HepG2 (cell line): ENCODE measurements around the gene MTA1. TPM values are rescaled to one million over a fixed set of nuclear protein-coding genes. Genes with fewer than 3 reads are reported as not detected.

Experiments used
- ELF1 ChIP-seq: sonication (generic); formaldehyde crosslinking; IDR thresholded peaks from 2 replicates; pipeline ENCODE4 v1.4.0; 2020; ENCODE audit warnings: missing genetic modification reagents
- FLYWCH1 ChIP-seq: sonication (generic); formaldehyde crosslinking; IDR thresholded peaks from 2 replicates; pipeline ENCODE4 v1.8.1; 2023; ENCODE audit warnings: mild to moderate bottlenecking, missing genetic modification reagents
- FOXK1 ChIP-seq: sonication (generic); formaldehyde crosslinking; IDR thresholded peaks from 2 replicates; pipeline ENCODE4 v1.4.0; 2020; ENCODE audit warnings: low read depth, missing genetic modification reagents, borderline replicate concordance
- FOXK2 ChIP-seq: fragments of 450-650 bp; IDR thresholded peaks from 2 replicates; pipeline ENCODE4 v1.6.1; 2016
- HNF4G ChIP-seq, 2 experiments: sonication (generic) in 1 of 2; formaldehyde crosslinking in 1 of 2; IDR thresholded peaks; 2 replicates each; pipeline versions ENCODE4 v1.4.0 to v1.6.1; 2011 to 2020; ENCODE audit warnings: borderline replicate concordance in 2 of 2, low read depth in 2 of 2, mild to moderate bottlenecking in 2 of 2, low read length in 1 of 2, missing genetic modification reagents in 1 of 2, moderate library complexity in 1 of 2
- JUND ChIP-seq: sonication (generic); formaldehyde crosslinking; IDR thresholded peaks from 2 replicates; pipeline ENCODE4 v1.8.0; 2022; ENCODE audit warnings: mild to moderate bottlenecking, missing genetic modification reagents
- KLF11 ChIP-seq: IDR thresholded peaks from 2 replicates; pipeline ENCODE4 v1.6.1; 2016; ENCODE audit warnings: missing compliant biosample characterization
- MEF2D ChIP-seq: sonication (generic); formaldehyde crosslinking; IDR thresholded peaks from 2 replicates; pipeline ENCODE4 v1.5.1; 2020; ENCODE audit warnings: mild to moderate bottlenecking, missing genetic modification reagents
- MIER2 ChIP-seq: IDR thresholded peaks from 2 replicates; pipeline ENCODE4 v1.6.1; 2016; ENCODE audit warnings: missing biosample characterization, missing genetic modification reagents
- NCOA5 ChIP-seq: sonication (generic); formaldehyde crosslinking; IDR thresholded peaks from 2 replicates; pipeline ENCODE4 v1.4.0; 2020; ENCODE audit warnings: missing genetic modification reagents
- REPIN1 ChIP-seq: sonication (generic); formaldehyde crosslinking; IDR thresholded peaks from 2 replicates; pipeline ENCODE4 v1.8.0; 2022; ENCODE audit warnings: missing genetic modification reagents, low read depth, mild to moderate bottlenecking, borderline replicate concordance
- SALL1 ChIP-seq: sonication (generic); formaldehyde crosslinking; IDR thresholded peaks from 2 replicates; pipeline ENCODE4 v1.8.0; 2022; ENCODE audit warnings: mild to moderate bottlenecking, missing genetic modification reagents
- SIN3B ChIP-seq: fragments of 150-350 bp; IDR thresholded peaks from 2 replicates; pipeline ENCODE4 v1.6.1; 2014; ENCODE audit warnings: low read length
- SNRNP70 ChIP-seq: fragments of 200-400 bp; formaldehyde crosslinking; IDR thresholded peaks from 2 replicates; pipeline ENCODE4 v1.6.1; 2017; ENCODE audit warnings: mild to moderate bottlenecking, low read depth, low read length, moderate library complexity
- SRY ChIP-seq: sonication (generic); formaldehyde crosslinking; IDR thresholded peaks from 2 replicates; pipeline ENCODE4 v1.8.0; 2022; ENCODE audit warnings: mild to moderate bottlenecking, missing genetic modification reagents
- ZFY ChIP-seq: sonication (generic); formaldehyde crosslinking; IDR thresholded peaks from 2 replicates; pipeline ENCODE4 v1.4.0; 2020; ENCODE audit warnings: missing genetic modification reagents
- ZNF234 ChIP-seq: sonication (generic); formaldehyde crosslinking; conservative IDR thresholded peaks from 2 replicates; pipeline ENCODE4 v1.5.1; 2020; ENCODE audit warnings: mild to moderate bottlenecking, missing genetic modification reagents
- ZNF451 ChIP-seq: sonication (generic); formaldehyde crosslinking; IDR thresholded peaks from 2 replicates; pipeline ENCODE4 v1.5.0; 2020; ENCODE audit warnings: mild to moderate bottlenecking, missing genetic modification reagents
- ZNF672 ChIP-seq: sonication (generic); formaldehyde crosslinking; IDR thresholded peaks from 2 replicates; pipeline ENCODE4 v1.8.1; 2022; ENCODE audit warnings: missing genetic modification reagents
- ZNF777 ChIP-seq: sonication (generic); formaldehyde crosslinking; IDR thresholded peaks from 2 replicates; pipeline ENCODE4 v1.4.0; 2020; ENCODE audit warnings: missing genetic modification reagents
- ZNF816 ChIP-seq: sonication (generic); formaldehyde crosslinking; IDR thresholded peaks from 2 replicates; pipeline ENCODE4 v1.8.0; 2022; ENCODE audit warnings: missing genetic modification reagents, mild to moderate bottlenecking, borderline replicate concordance
- polyA plus RNA-seq, 8 experiments: library from polyadenylated mRNA; depleted of rRNA in 3 of 8; stranded (reverse) in 7 of 8; unstranded in 1 of 8; fragments of >200 nt; fragmentation: Illumina TruSeq in 4 of 8; extraction: Trizol in 4 of 8; gene quantifications; 2 replicates each; pipeline versions ENCODE4 v1.2.1 to v1.2.3, GENCODE V29; 2011 to 2016; ENCODE audit warnings: low read depth in 4 of 8, missing spikeins in 1 of 8, mixed read lengths in 1 of 8; ENCODE audit not compliant: insufficient read depth in 1 of 8
- total RNA-seq, 5 experiments: library from RNA; depleted of rRNA; stranded (reverse); fragments of >200 nt; fragmentation: Illumina TruSeq; extraction: Trizol; gene quantifications; 2 replicates each; pipeline ENCODE4 v1.2.3, GENCODE V29; 2016; ENCODE audit warnings: low read depth in 1 of 5
- TF ChIP-seq, protein P1 (sequence below): sonication (generic); formaldehyde crosslinking; IDR thresholded peaks from 2 replicates; pipeline ENCODE4 v1.9.0; 2022; ENCODE audit warnings: low read depth, missing genetic modification reagents
- TF ChIP-seq, protein P2 (sequence below): sonication (generic); formaldehyde crosslinking; IDR thresholded peaks from 2 replicates; pipeline ENCODE4 v1.5.1; 2020; ENCODE audit warnings: mild to moderate bottlenecking, missing genetic modification reagents, moderate library complexity
- TF ChIP-seq, protein P3 (sequence below): sonication (generic); formaldehyde crosslinking; IDR thresholded peaks from 2 replicates; pipeline ENCODE4; 2020; ENCODE audit warnings: missing genetic modification reagents, mild to moderate bottlenecking, borderline replicate concordance

Gene MTA1
- total and polyA plus RNA-seq, 2 of the 13 experiments (the other 11 are each of a cell fraction or from before 2014, with no cell fraction given), result 35.2 to 85.8 TPM

DNA sequence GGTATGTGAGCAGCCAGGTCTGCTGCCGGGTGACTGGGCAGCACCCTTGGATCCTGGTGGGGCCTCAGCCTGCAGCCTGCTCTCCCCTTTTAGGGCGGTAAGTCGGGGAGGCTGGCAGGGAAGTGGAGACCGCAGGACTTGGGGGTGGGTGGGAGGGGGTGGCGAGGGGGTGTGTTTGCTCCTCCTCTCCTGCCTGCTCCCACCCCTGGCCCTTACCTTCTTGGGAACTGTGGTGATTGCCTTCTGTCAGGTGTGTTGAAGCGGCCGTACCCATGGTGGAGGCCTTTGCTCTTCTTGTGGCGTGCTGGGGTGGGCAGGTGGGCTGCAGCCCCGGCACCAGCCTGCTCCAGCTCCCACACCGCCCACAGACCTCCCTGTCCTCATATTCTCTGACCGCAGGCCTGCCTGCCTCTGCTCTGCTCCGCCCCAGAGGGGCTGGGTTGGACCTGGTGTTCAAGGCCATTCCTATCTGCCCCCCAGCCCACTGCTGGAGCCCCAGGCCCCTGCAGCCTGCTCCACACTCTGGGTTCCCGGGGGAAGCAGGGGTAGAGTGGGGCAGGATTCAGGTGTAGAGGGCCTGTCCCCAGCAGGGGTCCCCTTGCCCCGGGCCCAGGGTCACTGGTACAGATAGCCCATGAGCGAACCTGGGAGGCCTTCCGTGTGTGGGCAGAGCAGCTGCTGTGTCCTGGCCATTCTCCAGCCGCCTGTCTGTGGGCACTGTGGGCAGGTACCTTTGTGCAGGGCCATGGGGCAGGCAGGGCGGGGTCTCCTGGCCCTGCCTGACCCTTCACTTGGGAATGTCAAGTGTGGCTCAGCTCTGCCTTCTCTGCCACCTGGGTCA, 76.6 kb downstream of the MTA1 start (continued):
- TF ChIP-seq ZNF816 (no peak), JUND (no peak), SNRNP70 (no peak), NCOA5 (no peak), ZNF234 (CRISPR knock-in tag) (no peak), ELF1 (CRISPR knock-in tag) (peak; percentile 16; the same call in 1 of the 2 replicates), FLYWCH1 (CRISPR knock-in tag) (no peak), HNF4G (IDR thresholded peaks at IDR 0.05; ENCODE audit: borderline replicate concordance, low read depth, low read length) (peak; percentile 74), HNF4G (CRISPR knock-in tag; IDR thresholded peaks at IDR 0.05; ENCODE audit: borderline replicate concordance, low read depth) (no peak; the same call in 1 of the 2 replicates), ZNF672 (no peak), SALL1 (CRISPR knock-in tag) (peak; percentile 85), FOXK1 (0 out of 2 replicates have a peak, but pooled peaks have one; percentile 12), FOXK2 (no peak), REPIN1 (CRISPR knock-in tag) (peak; percentile 22; the same call in 1 of the 2 replicates), ZFY (CRISPR knock-in tag) (peak; percentile 77), SRY (CRISPR knock-in tag) (0 out of 2 replicates have a peak, but pooled peaks have one; percentile 46), SIN3B (no peak), KLF11 (peak; percentile 71; the same call in 1 of the 2 replicates), MIER2 (CRISPR knock-in tag) (peak; percentile 14; the same call in 1 of the 2 replicates), MEF2D (peak; percentile 27; the same call in 1 of the 2 replicates), ZNF451 (CRISPR knock-in tag) (peak; percentile 78; the same call in 1 of the 2 replicates), ZNF777 (CRISPR knock-in tag) (peak; percentile 16; the same call in 1 of the 2 replicates)
- TF ChIP-seq, protein P1, sequence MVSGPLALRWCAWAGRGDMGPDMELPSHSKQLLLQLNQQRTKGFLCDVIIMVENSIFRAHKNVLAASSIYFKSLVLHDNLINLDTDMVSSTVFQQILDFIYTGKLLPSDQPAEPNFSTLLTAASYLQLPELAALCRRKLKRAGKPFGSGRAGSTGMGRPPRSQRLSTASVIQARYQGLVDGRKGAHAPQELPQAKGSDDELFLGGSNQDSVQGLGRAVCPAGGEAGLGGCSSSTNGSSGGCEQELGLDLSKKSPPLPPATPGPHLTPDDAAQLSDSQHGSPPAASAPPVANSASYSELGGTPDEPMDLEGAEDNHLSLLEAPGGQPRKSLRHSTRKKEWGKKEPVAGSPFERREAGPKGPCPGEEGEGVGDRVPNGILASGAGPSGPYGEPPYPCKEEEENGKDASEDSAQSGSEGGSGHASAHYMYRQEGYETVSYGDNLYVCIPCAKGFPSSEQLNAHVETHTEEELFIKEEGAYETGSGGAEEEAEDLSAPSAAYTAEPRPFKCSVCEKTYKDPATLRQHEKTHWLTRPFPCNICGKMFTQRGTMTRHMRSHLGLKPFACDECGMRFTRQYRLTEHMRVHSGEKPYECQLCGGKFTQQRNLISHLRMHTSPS (CRISPR knock-in tag), result peak; percentile 87
- TF ChIP-seq, protein P2, sequence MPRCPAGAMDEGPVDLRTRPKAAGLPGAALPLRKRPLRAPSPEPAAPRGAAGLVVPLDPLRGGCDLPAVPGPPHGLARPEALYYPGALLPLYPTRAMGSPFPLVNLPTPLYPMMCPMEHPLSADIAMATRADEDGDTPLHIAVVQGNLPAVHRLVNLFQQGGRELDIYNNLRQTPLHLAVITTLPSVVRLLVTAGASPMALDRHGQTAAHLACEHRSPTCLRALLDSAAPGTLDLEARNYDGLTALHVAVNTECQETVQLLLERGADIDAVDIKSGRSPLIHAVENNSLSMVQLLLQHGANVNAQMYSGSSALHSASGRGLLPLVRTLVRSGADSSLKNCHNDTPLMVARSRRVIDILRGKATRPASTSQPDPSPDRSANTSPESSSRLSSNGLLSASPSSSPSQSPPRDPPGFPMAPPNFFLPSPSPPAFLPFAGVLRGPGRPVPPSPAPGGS (CRISPR knock-in tag), result no peak
- TF ChIP-seq, protein P3, sequence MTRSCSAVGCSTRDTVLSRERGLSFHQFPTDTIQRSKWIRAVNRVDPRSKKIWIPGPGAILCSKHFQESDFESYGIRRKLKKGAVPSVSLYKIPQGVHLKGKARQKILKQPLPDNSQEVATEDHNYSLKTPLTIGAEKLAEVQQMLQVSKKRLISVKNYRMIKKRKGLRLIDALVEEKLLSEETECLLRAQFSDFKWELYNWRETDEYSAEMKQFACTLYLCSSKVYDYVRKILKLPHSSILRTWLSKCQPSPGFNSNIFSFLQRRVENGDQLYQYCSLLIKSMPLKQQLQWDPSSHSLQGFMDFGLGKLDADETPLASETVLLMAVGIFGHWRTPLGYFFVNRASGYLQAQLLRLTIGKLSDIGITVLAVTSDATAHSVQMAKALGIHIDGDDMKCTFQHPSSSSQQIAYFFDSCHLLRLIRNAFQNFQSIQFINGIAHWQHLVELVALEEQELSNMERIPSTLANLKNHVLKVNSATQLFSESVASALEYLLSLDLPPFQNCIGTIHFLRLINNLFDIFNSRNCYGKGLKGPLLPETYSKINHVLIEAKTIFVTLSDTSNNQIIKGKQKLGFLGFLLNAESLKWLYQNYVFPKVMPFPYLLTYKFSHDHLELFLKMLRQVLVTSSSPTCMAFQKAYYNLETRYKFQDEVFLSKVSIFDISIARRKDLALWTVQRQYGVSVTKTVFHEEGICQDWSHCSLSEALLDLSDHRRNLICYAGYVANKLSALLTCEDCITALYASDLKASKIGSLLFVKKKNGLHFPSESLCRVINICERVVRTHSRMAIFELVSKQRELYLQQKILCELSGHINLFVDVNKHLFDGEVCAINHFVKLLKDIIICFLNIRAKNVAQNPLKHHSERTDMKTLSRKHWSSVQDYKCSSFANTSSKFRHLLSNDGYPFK, result peak; percentile 61; the same call in 1 of the 2 replicates
